HCT116 (cell line): ENCODE measurements around the gene ZNF775. TPM values are rescaled to one million over a fixed set of nuclear protein-coding genes. Genes with fewer than 3 reads are reported as not detected.
"Not testable (repeated sequence)": the region's sequence is repeated elsewhere in the genome, so short reads cannot be mapped to it uniquely, and the experiment has no call there.

ENCODE experiments used
- ATAC-seq: fragments of 200-7000 bp; cut with Tn5 transposase; 2 replicates; pipeline ENCODE4 v1.9.1; 2020; ENCODE audit warnings: mild to moderate bottlenecking, moderate library complexity
- BruUV-seq: library from RNA; stranded (reverse); fragments of 400-500 nt; replicated peaks from 2 replicates; lab custom pipeline; 2021; lab: Mats Ljungman, UMichigan
- CTCF ChIA-PET: fragments of 300-600 bp; sonication (Branson Sonifier 250); formaldehyde crosslinking; loops from one replicate; lab custom pipeline; 2021; ENCODE audit warnings: antibody characterized with exemption; lab: Charles Lee
- POLR2A ChIA-PET: fragments of 300-600, 350-600 bp; sonication (Branson Sonifier 250); formaldehyde crosslinking; loops from one replicate; lab custom pipeline; 2021; ENCODE audit warnings: antibody characterized with exemption; lab: Charles Lee
- RAD21 ChIA-PET, 2 experiments: fragments of 300-600 bp; sonication (Branson Sonifier 250); formaldehyde crosslinking; loops; one replicate each; lab custom pipeline; 2023; ENCODE audit warnings: low total read pairs in 2 of 2; ENCODE audit not compliant: uncharacterized antibody in 2 of 2, unreplicated experiment in 2 of 2, low non-redundant PET in 1 of 2; lab: Charles Lee
- DNase-seq: peaks from one replicate; pipeline ENCODE4 v3.0.0-alpha.2; 2010; ENCODE audit warnings: low read depth, low spot score
- H2AFZ ChIP-seq: fragments of 200-600 bp; shearing (Covaris generic), sonication (generic); 2 replicates; pipeline ENCODE4 v1.6.1; 2017; ENCODE audit warnings: low read depth, mixed run types, mixed read lengths, antibody characterized with exemption, low read length; ENCODE audit not compliant: poor library complexity, severe bottlenecking
- H3K27ac ChIP-seq: 2 replicates; pipeline ENCODE4 v1.5.1; 2012; ENCODE audit warnings: low read depth, low read length
- H3K27me3 ChIP-seq: fragments of 200-600 bp; sonication (generic); 2 replicates; pipeline ENCODE4 v1.6.1; 2016; ENCODE audit warnings: mixed run types, low read length, mixed read lengths; ENCODE audit not compliant: insufficient read depth
- H3K36me3 ChIP-seq, 2 experiments: fragments of 200-500 bp in 1 of 2; fragments of 200-600 bp in 1 of 2; sonication (Bioruptor generic) in 1 of 2; sonication (generic) in 1 of 2; 2 replicates each; pipeline versions ENCODE4 v1.5.1 to v1.6.1; 2014 to 2016; ENCODE audit warnings: low read length in 2 of 2, inconsistent platforms in 1 of 2, mixed read lengths in 1 of 2, mixed run types in 1 of 2; ENCODE audit not compliant: insufficient read depth in 2 of 2, control insufficient read depth in 1 of 2
- H3K4me1 ChIP-seq, 2 experiments: fragments of 200-600 bp in 1 of 2; sonication (generic) in 1 of 2; 2 replicates each; pipeline versions ENCODE4 v1.5.1 to v1.6.1; 2012 to 2017; ENCODE audit warnings: low read length in 2 of 2, inconsistent platforms in 1 of 2, mild to moderate bottlenecking in 1 of 2, mixed read lengths in 1 of 2, mixed run types in 1 of 2, moderate library complexity in 1 of 2; ENCODE audit not compliant: insufficient read depth in 2 of 2, control insufficient read depth in 1 of 2
- H3K4me2 ChIP-seq: fragments of 200-600 bp; sonication (generic); 2 replicates; pipeline ENCODE4 v1.6.1; 2017; ENCODE audit warnings: mixed run types, low read length, mixed read lengths
- H3K4me3 ChIP-seq, 2 experiments: fragments of 200-600 bp in 1 of 2; sonication (generic) in 1 of 2; replicated peaks in 1 of 2; 2 replicates each; pipeline ENCODE4 v1.5.1; 2011 to 2016; ENCODE audit warnings: low read length in 2 of 2, control low read depth in 1 of 2, low read depth in 1 of 2, mild to moderate bottlenecking in 1 of 2, mixed read lengths in 1 of 2, mixed run types in 1 of 2
- H3K79me2 ChIP-seq: fragments of 200-600 bp; sonication (generic); 2 replicates; pipeline ENCODE4 v1.6.1; 2017; ENCODE audit warnings: mild to moderate bottlenecking, mixed run types, low read length, moderate library complexity, mixed read lengths; ENCODE audit not compliant: insufficient read depth
- H3K9ac ChIP-seq: fragments of 200-600 bp; sonication (generic); 2 replicates; pipeline ENCODE4 v1.6.1; 2016; ENCODE audit warnings: low read length, mixed read lengths
- H3K9me2 ChIP-seq: fragments of 200-600 bp; sonication (generic), shearing (Covaris generic); 2 replicates; pipeline ENCODE4 v1.6.1; 2017; ENCODE audit warnings: mixed run types, mild to moderate bottlenecking, moderate library complexity; ENCODE audit not compliant: insufficient read depth
- H3K9me3 ChIP-seq, 2 experiments: fragments of 200-500 bp in 1 of 2; fragments of 200-600 bp in 1 of 2; sonication (Bioruptor generic) in 1 of 2; sonication (generic) in 1 of 2; 2 replicates each; pipeline ENCODE4 v1.6.1; 2014 to 2017; ENCODE audit warnings: low read length in 2 of 2, mixed read lengths in 2 of 2, inconsistent platforms in 1 of 2, low read depth in 1 of 2, mild to moderate bottlenecking in 1 of 2, mixed run types in 1 of 2, moderate library complexity in 1 of 2; ENCODE audit not compliant: control insufficient read depth in 1 of 2, insufficient read depth in 1 of 2
- H4K20me1 ChIP-seq: fragments of 200-600 bp; sonication (generic), shearing (Covaris generic); 2 replicates; pipeline ENCODE4 v1.6.1; 2017; ENCODE audit warnings: mixed run types, mild to moderate bottlenecking, moderate library complexity; ENCODE audit not compliant: insufficient read depth
- CEBPB ChIP-seq: IDR thresholded peaks from 2 replicates; pipeline ENCODE4 v1.6.1; 2012; ENCODE audit warnings: low read depth
- CTCF ChIP-seq, 3 experiments: fragments of 200-600 bp in 1 of 3; sonication (generic) in 1 of 3; IDR thresholded peaks in 2 of 3; conservative IDR thresholded peaks in 1 of 3; 2 replicates each; pipeline ENCODE4 v1.5.1; 2012 to 2017; ENCODE audit warnings: low read depth in 2 of 3, low read length in 2 of 3, antibody characterized with exemption in 1 of 3, borderline replicate concordance in 1 of 3, control low read depth in 1 of 3, mild to moderate bottlenecking in 1 of 3, mixed read lengths in 1 of 3, mixed run types in 1 of 3, moderate library complexity in 1 of 3; ENCODE audit not compliant: insufficient read depth in 1 of 3
- ELF1 ChIP-seq: IDR thresholded peaks from 2 replicates; pipeline ENCODE4 v1.6.1; 2012; ENCODE audit warnings: low read depth, borderline replicate concordance
- FOSL1 ChIP-seq: IDR thresholded peaks from 2 replicates; pipeline ENCODE4 v1.6.1; 2012; ENCODE audit warnings: low read depth
- POLR2A ChIP-seq: IDR thresholded peaks from 2 replicates; pipeline ENCODE4 v1.7.0; 2011; ENCODE audit warnings: borderline replicate concordance; ENCODE audit not compliant: insufficient read depth, insufficient read length; ENCODE audit errors: extremely low read depth
- RAD21 ChIP-seq: IDR thresholded peaks from 2 replicates; pipeline ENCODE4 v1.6.1; 2012; ENCODE audit warnings: low read depth, mild to moderate bottlenecking
- SIN3A ChIP-seq: IDR thresholded peaks from 2 replicates; pipeline ENCODE4 v1.6.1; 2012; ENCODE audit warnings: low read depth
- SRF ChIP-seq: IDR thresholded peaks from 2 replicates; pipeline ENCODE4 v1.6.1; 2012; ENCODE audit warnings: low read depth
- ZFX ChIP-seq: fragments of 450-650 bp; IDR thresholded peaks from 2 replicates; pipeline ENCODE4 v1.6.1; 2017
- ZNF274 ChIP-seq: fragments of 200-500 bp; sonication (Bioruptor generic); IDR thresholded peaks from 2 replicates; pipeline ENCODE4 v1.6.1; 2014; ENCODE audit warnings: mild to moderate bottlenecking, low read depth, low read length, inconsistent platforms
- intact Hi-C: fragments of 100-400 bp; cut with micrococcal nuclease; formaldehyde crosslinking; loops from 2 replicates; pipeline ENCODE4 v1.10.0; 2022
- total RNA-seq: library from RNA; stranded (reverse); gene quantifications from one replicate; pipeline ENCODE4 v1.2.1, GENCODE V29; 2021; ENCODE audit not compliant: unreplicated experiment
- TF ChIP-seq, protein P1 (sequence below): IDR thresholded peaks from 2 replicates; pipeline ENCODE4 v1.6.1; 2012

Gene ZNF775
- total RNA-seq, 1 experiment from 2014 or later, result 4.5 TPM

GRCh38 chr7:150385302-150385723 lies 6.2 kb downstream of the ZNF775 start:
- Histone ChIP-seq H3K27ac (no peak overlapping the region), H3K9me3 (no peaks in the 10 kb centered on the region), H3K36me3 (no peaks in the 10 kb centered on the region), H3K27me3 (no peaks in the 10 kb centered on the region), H3K4me2 (no peak overlapping the region), H4K20me1 (no peaks in the 10 kb centered on the region), H3K9ac (no peak overlapping the region), H2AFZ (no peak overlapping the region), H3K4me3 (no peak overlapping the region), H3K79me2 (no peaks in the 10 kb centered on the region; the same call in 1 of the 2 replicates), H3K4me1 (peaks cover 2 to 4% of the 10 kb centered on the region in 2 experiments; a peak in 3 of 4 replicates), H3K9me2 (no peaks in the 10 kb centered on the region)
- ATAC-seq (no peak), DNase-seq (no peak)
- ChIA-PET POLR2A (no interaction called here), CTCF (no interaction called here), RAD21 (no interaction called here)
- TF ChIP-seq SIN3A, result no peak
- TF ChIP-seq CTCF (IDR thresholded peaks at IDR 0.05 in 2 of 3, conservative IDR thresholded peaks at IDR 0.05 in 1 of 3; ENCODE audit: borderline replicate concordance in 1 of 3, insufficient read depth in 1 of 3, low read depth in 2 of 3, low read length in 2 of 3), result no peak
- TF ChIP-seq ELF1, result no peak
- TF ChIP-seq, protein P1, sequence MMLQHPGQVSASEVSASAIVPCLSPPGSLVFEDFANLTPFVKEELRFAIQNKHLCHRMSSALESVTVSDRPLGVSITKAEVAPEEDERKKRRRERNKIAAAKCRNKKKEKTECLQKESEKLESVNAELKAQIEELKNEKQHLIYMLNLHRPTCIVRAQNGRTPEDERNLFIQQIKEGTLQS, result no peak
- no peak for TF ChIP-seq RAD21
- TF ChIP-seq POLR2A, result no peak
- TF ChIP-seq ZNF274, result no peak
- TF ChIP-seq CEBPB, result no peak
- TF ChIP-seq FOSL1, result no peak
- no peak for TF ChIP-seq SRF
- no peak for TF ChIP-seq ZFX
- no TSS peak for BruUV-seq
- intact Hi-C loops, result no loop called here

- H3K4me3 ChIP-seq, DNase-seq, H3K9ac ChIP-seq, RAD21 ChIA-PET, H3K9me3 ChIP-seq, H3K27me3 ChIP-seq, H2AFZ ChIP-seq, CTCF ChIA-PET, ATAC-seq, H3K79me2 ChIP-seq, H3K36me3 ChIP-seq, H3K4me1 ChIP-seq, intact Hi-C loops, POLR2A ChIA-PET, H3K4me2 ChIP-seq, H4K20me1 ChIP-seq, BruUV-seq, H3K27ac ChIP-seq, H3K9me2 ChIP-seq: not testable (repeated sequence)
Observed at GRCh38 chr7:150385884-150386283, 6.8 kb downstream of the ZNF775 start.
